AG10803 (cell line): ENCODE measurements around the gene NAA11.

ENCODE experiments used
- DNase-seq: peaks from one replicate; pipeline ENCODE4 v3.0.0; 2010; ENCODE audit warnings: low read depth
- H3K4me3 ChIP-seq: 2 replicates; pipeline ENCODE4 v1.5.1; 2011; ENCODE audit warnings: mild to moderate bottlenecking, low read length, control low read depth
- CTCF ChIP-seq: conservative IDR thresholded peaks from 2 replicates; pipeline ENCODE4 v1.5.1; 2011; ENCODE audit warnings: mild to moderate bottlenecking, low read length, control low read depth, inconsistent platforms

The NAA11 gene

DNA sequence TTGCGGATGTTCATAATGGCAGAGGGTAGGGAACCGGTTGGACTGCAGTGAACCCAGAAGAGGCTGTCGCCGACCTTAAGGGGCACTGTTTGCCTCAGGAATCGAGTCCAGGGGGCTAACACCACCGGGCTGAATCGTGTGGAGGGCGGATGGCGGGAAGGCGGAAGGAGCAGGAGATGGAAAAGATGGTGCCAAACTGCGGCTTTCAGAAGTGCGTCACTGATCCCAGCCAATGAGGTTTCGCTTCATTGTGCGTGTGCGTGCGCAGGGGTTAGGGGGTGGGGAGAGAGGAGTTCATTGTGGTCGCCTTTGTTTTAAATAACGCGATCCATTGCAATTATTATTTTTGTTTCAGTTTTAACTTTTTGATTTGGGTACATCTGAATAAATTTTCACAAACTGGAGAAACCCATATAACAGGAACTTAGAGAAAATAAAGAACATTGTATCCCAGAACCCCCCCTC is at the start of gene NAA11:
TSS of gene NAA11 (minus strand) at position 198 of the 465 bp plus-strand sequence. CDS start at position 14, 184 bp downstream.
- no peak for TF ChIP-seq CTCF
- DNase-seq = no peak
- H3K4me3 ChIP-seq = no peak within 1 kb of the TSS

- no peak overlapping the region for H3K4me3 ChIP-seq
- DNase-seq = no peak
- no peak for TF ChIP-seq CTCF
Measured at GRCh38 chr4:79370026-79370425, 44.2 kb upstream of the NAA11 start.

GRCh38 chr4:79367096-79367495 is 41.2 kb upstream of the NAA11 start:
- DNase-seq = no peak
- TF ChIP-seq CTCF = no peak
- H3K4me3 ChIP-seq = no peak overlapping the region

- TF ChIP-seq CTCF = no peak
- no peak overlapping the region for H3K4me3 ChIP-seq
- no peak for DNase-seq
Measured at GRCh38 chr4:79366422-79366821, 40.6 kb upstream of the NAA11 start.

DNA sequence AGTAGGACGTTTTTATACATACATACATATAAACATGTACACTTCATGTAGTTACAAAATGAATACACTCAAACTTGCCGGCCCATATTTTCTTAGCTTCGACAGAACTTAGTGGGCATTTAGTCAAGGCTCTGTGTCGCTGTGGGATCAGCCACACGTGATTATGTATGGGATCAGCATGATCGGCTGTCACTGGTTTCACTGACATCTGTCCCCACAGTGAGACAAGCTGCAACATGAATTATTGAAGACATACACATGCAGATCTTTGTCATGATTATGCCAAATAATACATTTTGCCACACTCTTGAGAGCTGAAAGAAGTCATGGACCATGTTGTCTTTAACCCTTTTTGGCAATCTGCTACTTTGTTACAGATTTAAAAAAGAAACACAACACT is 38.2 kb upstream of the NAA11 start:
- H3K4me3 ChIP-seq = no peak overlapping the region
- DNase-seq = no peak
- TF ChIP-seq CTCF = no peak

GRCh38 chr4:79362626-79363025 is 36.8 kb upstream of the NAA11 start:
- no peak for TF ChIP-seq CTCF
- no peak for DNase-seq
- no peak overlapping the region for H3K4me3 ChIP-seq

- no peak for TF ChIP-seq CTCF
- no peak for DNase-seq
- no peak overlapping the region for H3K4me3 ChIP-seq
Measured at GRCh38 chr4:79360006-79360405, 34.1 kb upstream of the NAA11 start.
